Astrocyte of the cerebellum (primary cell): Measurements from ENCODE around the gene ACD.

Experiments
- DNase-seq: peaks from one replicate; pipeline ENCODE4 v3.0.0-alpha.2; 2011; ENCODE audit warnings: low read depth
- H3K4me3 ChIP-seq: 2 replicates; pipeline ENCODE4 v1.5.1; 2011; ENCODE audit warnings: mild to moderate bottlenecking, low read depth, low read length, moderate library complexity
- CTCF ChIP-seq: IDR thresholded peaks from 2 replicates; pipeline ENCODE4 v1.5.1; 2012; ENCODE audit warnings: low read length, low read depth, moderate library complexity, mild to moderate bottlenecking; ENCODE audit errors: missing control alignments
- in situ Hi-C: cut with HindIII; loops from 2 replicates; pipeline ENCODE4 v1.10.0; 2017; ENCODE audit warnings: low sequenced_read_pairs

Gene ACD

GRCh38 chr16:67659675-67660563 is at the start of gene ACD:
Gene ACD (minus strand): TSS chr16:67660260. CDS start chr16:67660220, 40 bp downstream.
- peak within 1 kb of the TSS; percentile 90 for H3K4me3 ChIP-seq
- in situ Hi-C loops = no loop called here
- no peak for TF ChIP-seq CTCF
- peak; percentile 62 for DNase-seq

GRCh38 chr16:67709050-67709449 is 49.0 kb upstream of the ACD start:
- no peak overlapping the region for H3K4me3 ChIP-seq
- DNase-seq = no peak
- in situ Hi-C loops = no loop called here

GRCh38 chr16:67708368-67708771 is 48.3 kb upstream of the ACD start:
- in situ Hi-C loops = no loop called here

More at GRCh38 chr16:67709050-67709449, 49.0 kb upstream of the ACD start:
- TF ChIP-seq CTCF = no peak

GRCh38 chr16:67707790-67708189 is 47.7 kb upstream of the ACD start:
- in situ Hi-C loops = no loop called here
- H3K4me3 ChIP-seq = no peak overlapping the region
- DNase-seq = no peak
- TF ChIP-seq CTCF = no peak

More at GRCh38 chr16:67708368-67708771, 48.3 kb upstream of the ACD start:
- DNase-seq = no peak
- no peak overlapping the region for H3K4me3 ChIP-seq
- no peak for TF ChIP-seq CTCF

GRCh38 chr16:67707210-67707609 is 47.1 kb upstream of the ACD start:
- in situ Hi-C loops = no loop called here
- no peak overlapping the region for H3K4me3 ChIP-seq
- DNase-seq = no peak
- TF ChIP-seq CTCF = no peak

DNA sequence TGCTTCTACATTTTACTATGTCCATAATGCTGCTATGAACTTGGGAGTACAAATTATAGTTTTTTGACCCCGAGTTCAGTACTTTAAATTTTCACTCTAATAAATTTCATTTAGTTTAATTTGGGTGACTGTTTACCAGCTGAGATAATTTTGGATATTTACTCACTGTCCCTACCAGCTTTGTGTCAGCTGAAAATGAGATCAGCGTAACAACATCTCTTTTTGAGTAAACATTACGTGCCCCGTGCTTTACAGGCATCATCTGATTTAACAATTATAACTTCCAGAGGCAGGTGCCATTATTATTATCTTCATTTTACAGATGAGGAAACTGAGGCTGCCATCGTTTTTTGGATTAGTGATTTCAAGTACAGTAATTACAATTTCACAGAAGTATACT is 44.0 kb upstream of the ACD start:
- no peak overlapping the region for H3K4me3 ChIP-seq
- in situ Hi-C loops = no loop called here

More for the DNA sequence above, 44.0 kb upstream of the ACD start:
- no peak for DNase-seq
- no peak for TF ChIP-seq CTCF
